Type B pancreatic cell (in vitro differentiated cells): ENCODE data around the gene HSD17B2. TPM values are rescaled to one million over a fixed set of nuclear protein-coding genes. Genes with fewer than 3 reads are reported as not detected.
A peak's percentile ranks its signal among the peaks of the same experiment; 100 is the strongest.

ENCODE experiments used
- DNase-seq: peaks from one replicate; pipeline ENCODE4 v3.0.0; 2021; ENCODE audit warnings: mixed read lengths; ENCODE audit not compliant: unreplicated experiment; ENCODE audit errors: extremely low spot score
- H3K27ac Mint-ChIP-seq: 2 replicates; pipeline ENCODE4 v1.8.0; 2021; ENCODE audit warnings: mild to moderate bottlenecking, mixed read lengths
- H3K27me3 Mint-ChIP-seq: 2 replicates; pipeline ENCODE4 v1.8.0; 2021; ENCODE audit warnings: mixed read lengths
- H3K36me3 Mint-ChIP-seq: 2 replicates; pipeline ENCODE4 v1.8.0; 2021; ENCODE audit warnings: mixed read lengths
- H3K4me1 Mint-ChIP-seq: one replicate; pipeline ENCODE4 v1.8.0; 2021; ENCODE audit warnings: mixed read lengths; ENCODE audit not compliant: unreplicated experiment
- H3K4me3 Mint-ChIP-seq: 2 replicates; pipeline ENCODE4 v1.8.0; 2021; ENCODE audit warnings: mild to moderate bottlenecking, mixed read lengths
- H3K9me3 Mint-ChIP-seq: 2 replicates; pipeline ENCODE4 v1.8.0; 2021; ENCODE audit warnings: mixed read lengths
- CTCF ChIP-seq: fragments of 200-600 bp; sonication (generic); conservative IDR thresholded peaks from 2 replicates; pipeline ENCODE4 v1.5.0; 2021; ENCODE audit warnings: antibody characterized with exemption, mild to moderate bottlenecking
- total RNA-seq: library from RNA; stranded (reverse); gene quantifications from 2 replicates; pipeline ENCODE4 v1.2.1, GENCODE V29; 2021; ENCODE audit warnings: low replicate concordance

Gene HSD17B2
- total RNA-seq, 1 donor from 2014 or later, result 6.8 TPM

DNA sequence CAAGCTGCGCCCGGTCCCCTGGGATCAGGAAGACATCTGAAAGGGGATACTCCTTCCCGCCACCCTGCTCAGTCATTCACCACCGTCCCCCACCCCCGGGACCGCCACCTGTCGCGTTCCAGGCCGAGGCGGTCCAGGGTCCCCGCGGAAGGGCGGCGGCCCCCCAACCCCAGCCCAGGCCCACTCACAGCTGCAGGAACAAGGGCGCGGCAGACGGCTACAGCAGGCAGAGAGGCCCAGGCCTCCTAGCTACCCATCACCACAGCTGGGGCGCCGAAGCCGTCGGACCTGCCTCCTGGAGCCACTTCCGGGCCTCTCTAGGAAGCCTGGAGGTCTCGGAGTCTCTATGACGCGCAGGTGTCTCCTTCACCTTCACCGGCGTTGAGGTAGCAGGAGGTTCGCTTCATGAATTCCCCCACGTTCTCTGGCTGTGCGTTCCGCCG, 23.8 kb upstream of the HSD17B2 start, which contains the start of gene SDR42E1:
SDR42E1 (minus strand) TSS at position 272 of the 443 bp plus-strand sequence. CDS start 10,612 bp downstream, outside the sequence.
- no peak for TF ChIP-seq CTCF
- Mint-ChIP-seq H3K27ac (no peak within 1 kb of the TSS), H3K9me3 (peaks cover 7% of the 10 kb centered on the region), H3K4me1 (no peaks in the 10 kb centered on the region), H3K27me3 (peaks cover 3% of the 10 kb centered on the region), H3K4me3 (no peak within 1 kb of the TSS), H3K36me3 (no peaks in the 10 kb centered on the region)
- DNase-seq, result no peak

- no peak for TF ChIP-seq CTCF
- Mint-ChIP-seq H3K36me3 (no peaks in the 10 kb centered on the region), H3K4me3 (no peak overlapping the region), H3K4me1 (no peaks in the 10 kb centered on the region), H3K9me3 (peaks cover 7% of the 10 kb centered on the region), H3K27ac (no peak overlapping the region), H3K27me3 (peaks cover 3% of the 10 kb centered on the region)
- DNase-seq, result no peak
Observed at GRCh38 chr16:82013139-82013538, 21.9 kb upstream of the HSD17B2 start.

- Mint-ChIP-seq H3K4me1 (no peaks in the 10 kb centered on the region), H3K36me3 (no peaks in the 10 kb centered on the region), H3K4me3 (no peak overlapping the region), H3K27me3 (peaks cover 16% of the 10 kb centered on the region), H3K9me3 (peaks cover 7% of the 10 kb centered on the region), H3K27ac (no peak overlapping the region)
- DNase-seq, result no peak
- peak; percentile 61 for TF ChIP-seq CTCF
Observed at GRCh38 chr16:82016263-82016662, 18.8 kb upstream of the HSD17B2 start.

- no peaks in the 10 kb centered on the region for H3K4me1 Mint-ChIP-seq
- no peak for TF ChIP-seq CTCF
- no peak overlapping the region for H3K27ac Mint-ChIP-seq
- no peak for DNase-seq
- H3K9me3 Mint-ChIP-seq, result peaks cover 1% of the 10 kb centered on the region
- no peaks in the 10 kb centered on the region for H3K36me3 Mint-ChIP-seq
- no peak overlapping the region for H3K4me3 Mint-ChIP-seq
- peaks cover 16% of the 10 kb centered on the region for H3K27me3 Mint-ChIP-seq
Observed at GRCh38 chr16:82016964-82017363, 18.1 kb upstream of the HSD17B2 start.

DNA sequence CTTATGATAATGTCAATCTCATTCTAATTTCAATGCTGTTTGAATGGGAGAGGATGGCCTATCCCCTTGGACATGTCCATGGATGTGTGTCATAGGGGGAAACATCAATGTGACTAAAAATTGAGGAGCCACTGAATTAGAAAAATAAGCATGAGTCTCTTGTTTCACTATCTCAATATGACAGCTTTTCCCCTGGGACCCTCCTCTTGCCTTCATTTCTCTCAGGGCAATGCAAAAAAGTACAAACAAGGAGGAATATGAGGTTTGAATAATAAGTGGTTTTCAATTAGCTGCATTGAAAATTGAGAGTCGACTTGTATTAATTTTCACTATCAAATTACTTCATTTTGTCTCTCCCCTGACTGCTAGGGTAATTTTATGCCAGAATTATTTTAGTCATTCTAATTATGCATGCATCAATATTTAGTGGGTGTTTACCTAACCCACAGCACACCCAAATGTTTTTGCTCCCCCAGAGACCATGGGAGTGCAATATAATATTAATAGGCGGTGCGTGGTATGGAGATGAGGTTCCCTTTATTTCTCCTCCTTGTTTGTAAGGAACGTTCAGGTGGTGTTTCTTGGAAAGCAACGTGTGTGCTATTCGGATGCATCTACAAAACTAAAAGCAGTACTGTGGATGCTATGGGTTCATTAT, 17.0 kb upstream of the HSD17B2 start:
- no peak for DNase-seq
- Mint-ChIP-seq H3K27me3 (peaks cover 13% of the 10 kb centered on the region), H3K9me3 (no peaks in the 10 kb centered on the region), H3K4me3 (no peak overlapping the region), H3K36me3 (no peaks in the 10 kb centered on the region), H3K4me1 (no peaks in the 10 kb centered on the region), H3K27ac (no peak overlapping the region)
- no peak for TF ChIP-seq CTCF
